ENCODE measurements around the gene CREB5. TPM values are rescaled to one million over a fixed set of nuclear protein-coding genes. Genes with fewer than 3 reads are reported as not detected.
"Not testable (repeated sequence)": the region's sequence is repeated elsewhere in the genome, so short reads cannot be mapped to it uniquely, and the experiment has no call there.

CREB5 gene
- total RNA-seq, 2 donors from 2014 or later: 0.81 to 1.8 TPM

- Mint-ChIP-seq H3K4me3 (no peak overlapping the region), H3K4me1 (no peaks in the 10 kb centered on the region), H3K27me3 (peaks cover 9% of the 10 kb centered on the region), H3K36me3 (ENCODE audit: low read depth) (no peaks in the 10 kb centered on the region), H3K27ac (no peak overlapping the region)
- no peaks in the 10 kb centered on the region for H3K9me3 ChIP-seq (ENCODE audit: control insufficient read depth, low read length, poor library complexity, severe bottlenecking)
- DNase-seq: no peak
- no peak for ATAC-seq
Observed at GRCh38 chr7:28605427-28606085, 193.2 kb downstream of the CREB5 start.

- Mint-ChIP-seq H3K4me1 (no peaks in the 10 kb centered on the region), H3K36me3 (ENCODE audit: low read depth) (no peaks in the 10 kb centered on the region), H3K4me3 (no peak overlapping the region), H3K27ac (no peak overlapping the region), H3K27me3 (peaks cover 9% of the 10 kb centered on the region)
- ATAC-seq (no peak), DNase-seq (no peak)
- no peaks in the 10 kb centered on the region for H3K9me3 ChIP-seq (ENCODE audit: control insufficient read depth, low read length, poor library complexity, severe bottlenecking)
Observed at GRCh38 chr7:28606421-28606820, 194.1 kb downstream of the CREB5 start.

- no peaks in the 10 kb centered on the region for H3K9me3 ChIP-seq (ENCODE audit: control insufficient read depth, low read length, poor library complexity, severe bottlenecking)
- peaks cover 9% of the 10 kb centered on the region for H3K27me3 Mint-ChIP-seq
- H3K4me1 Mint-ChIP-seq: no peaks in the 10 kb centered on the region
- H3K36me3 Mint-ChIP-seq (ENCODE audit: low read depth): no peaks in the 10 kb centered on the region
- ATAC-seq: no peak
- H3K27ac Mint-ChIP-seq: no peak overlapping the region
- DNase-seq: no peak
- no peak overlapping the region for H3K4me3 Mint-ChIP-seq
Observed at GRCh38 chr7:28607855-28608193, 195.5 kb downstream of the CREB5 start.

GRCh38 chr7:28608237-28608656 is 195.9 kb downstream of the CREB5 start:
- ATAC-seq (no peak), DNase-seq (no peak)
- Mint-ChIP-seq H3K27me3 (peaks cover 9% of the 10 kb centered on the region), H3K36me3 (ENCODE audit: low read depth) (no peaks in the 10 kb centered on the region), H3K4me3 (no peak overlapping the region), H3K27ac (no peak overlapping the region), H3K4me1 (no peaks in the 10 kb centered on the region)
- H3K9me3 ChIP-seq (ENCODE audit: control insufficient read depth, low read length, poor library complexity, severe bottlenecking): no peaks in the 10 kb centered on the region

GRCh38 chr7:28608731-28609130 is 196.4 kb downstream of the CREB5 start:
- H3K36me3 Mint-ChIP-seq (ENCODE audit: low read depth): no peaks in the 10 kb centered on the region
- DNase-seq: no peak
- H3K27ac Mint-ChIP-seq: no peak overlapping the region
- H3K9me3 ChIP-seq (ENCODE audit: control insufficient read depth, low read length, poor library complexity, severe bottlenecking): no peaks in the 10 kb centered on the region
- H3K27me3 Mint-ChIP-seq: peaks cover 9% of the 10 kb centered on the region
- no peak for ATAC-seq
- H3K4me1 Mint-ChIP-seq: no peaks in the 10 kb centered on the region
- no peak overlapping the region for H3K4me3 Mint-ChIP-seq

GRCh38 chr7:28609608-28610007 is 197.3 kb downstream of the CREB5 start:
- H3K4me3 Mint-ChIP-seq: no peak overlapping the region
- no peak overlapping the region for H3K27ac Mint-ChIP-seq
- H3K36me3 Mint-ChIP-seq (ENCODE audit: low read depth): no peaks in the 10 kb centered on the region
- ATAC-seq (no peak), DNase-seq (no peak)
- H3K27me3 Mint-ChIP-seq: peaks cover 9% of the 10 kb centered on the region
- H3K4me1 Mint-ChIP-seq: no peaks in the 10 kb centered on the region
- H3K9me3 ChIP-seq (ENCODE audit: control insufficient read depth, low read length, poor library complexity, severe bottlenecking): no peaks in the 10 kb centered on the region

GRCh38 chr7:28611399-28611897 is 199.1 kb downstream of the CREB5 start:
- not testable (repeated sequence) for H3K4me1 Mint-ChIP-seq; H3K27ac Mint-ChIP-seq; H3K27me3 Mint-ChIP-seq; H3K36me3 Mint-ChIP-seq (ENCODE audit: low read depth); ATAC-seq; H3K4me3 Mint-ChIP-seq; DNase-seq; H3K9me3 ChIP-seq (ENCODE audit: control insufficient read depth, low read length, poor library complexity, severe bottlenecking)

GRCh38 chr7:28613262-28613661 is 200.9 kb downstream of the CREB5 start:
- no peak overlapping the region for H3K27ac Mint-ChIP-seq
- no peak for DNase-seq
- ATAC-seq: no peak
- no peaks in the 10 kb centered on the region for H3K9me3 ChIP-seq (ENCODE audit: control insufficient read depth, low read length, poor library complexity, severe bottlenecking)
- H3K4me1 Mint-ChIP-seq: no peaks in the 10 kb centered on the region
- H3K36me3 Mint-ChIP-seq (ENCODE audit: low read depth): no peaks in the 10 kb centered on the region
- peaks cover 9% of the 10 kb centered on the region for H3K27me3 Mint-ChIP-seq
- no peak overlapping the region for H3K4me3 Mint-ChIP-seq

- H3K36me3 Mint-ChIP-seq (ENCODE audit: low read depth): no peaks in the 10 kb centered on the region
- peaks cover under 1% of the 10 kb centered on the region for H3K27me3 Mint-ChIP-seq
- no peak overlapping the region for H3K4me3 Mint-ChIP-seq
- no peaks in the 10 kb centered on the region for H3K9me3 ChIP-seq (ENCODE audit: control insufficient read depth, low read length, poor library complexity, severe bottlenecking)
- no peak for ATAC-seq
- no peaks in the 10 kb centered on the region for H3K4me1 Mint-ChIP-seq
- DNase-seq: no peak
- no peak overlapping the region for H3K27ac Mint-ChIP-seq
Observed at GRCh38 chr7:28615091-28615490, 202.8 kb downstream of the CREB5 start.

GRCh38 chr7:28617308-28617880 is 205.1 kb downstream of the CREB5 start:
- H3K4me3 Mint-ChIP-seq: no peak overlapping the region
- peaks cover 5% of the 10 kb centered on the region for H3K27me3 Mint-ChIP-seq
- ATAC-seq (no peak), DNase-seq (no peak)
- no peak overlapping the region for H3K27ac Mint-ChIP-seq
- H3K36me3 Mint-ChIP-seq (ENCODE audit: low read depth): no peaks in the 10 kb centered on the region
- H3K9me3 ChIP-seq (ENCODE audit: control insufficient read depth, low read length, poor library complexity, severe bottlenecking): no peaks in the 10 kb centered on the region
- H3K4me1 Mint-ChIP-seq: no peaks in the 10 kb centered on the region

- Mint-ChIP-seq H3K36me3 (ENCODE audit: low read depth) (no peaks in the 10 kb centered on the region), H3K27ac (no peak overlapping the region), H3K4me1 (no peaks in the 10 kb centered on the region), H3K4me3 (no peak overlapping the region), H3K27me3 (peaks cover 5% of the 10 kb centered on the region)
- no peak for ATAC-seq
- DNase-seq: no peak
- H3K9me3 ChIP-seq (ENCODE audit: control insufficient read depth, low read length, poor library complexity, severe bottlenecking): no peaks in the 10 kb centered on the region
Observed at GRCh38 chr7:28618383-28618782, 206.1 kb downstream of the CREB5 start.

GRCh38 chr7:28619256-28619655 is 206.9 kb downstream of the CREB5 start:
- DNase-seq: no peak
- no peaks in the 10 kb centered on the region for H3K9me3 ChIP-seq (ENCODE audit: control insufficient read depth, low read length, poor library complexity, severe bottlenecking)
- H3K27ac Mint-ChIP-seq: no peak overlapping the region
- H3K27me3 Mint-ChIP-seq: peaks cover 5% of the 10 kb centered on the region
- no peak for ATAC-seq
- no peaks in the 10 kb centered on the region for H3K4me1 Mint-ChIP-seq
- no peak overlapping the region for H3K4me3 Mint-ChIP-seq
- H3K36me3 Mint-ChIP-seq (ENCODE audit: low read depth): no peaks in the 10 kb centered on the region

- Mint-ChIP-seq H3K4me1 (no peaks in the 10 kb centered on the region), H3K4me3 (no peak overlapping the region), H3K27ac (no peak overlapping the region), H3K36me3 (ENCODE audit: low read depth) (no peaks in the 10 kb centered on the region), H3K27me3 (peaks cover 5% of the 10 kb centered on the region)
- no peak for DNase-seq
- no peak for ATAC-seq
- H3K9me3 ChIP-seq (ENCODE audit: control insufficient read depth, low read length, poor library complexity, severe bottlenecking): no peaks in the 10 kb centered on the region
Observed at GRCh38 chr7:28621369-28621841, 209.1 kb downstream of the CREB5 start.
